Measurements from ENCODE around the gene SMPD3.

Gene SMPD3

GRCh38 chr16:68433316-68433715 is 15.0 kb downstream of the SMPD3 start:
- DNase-seq, result no peak

GRCh38 chr16:68432701-68433100 is 15.6 kb downstream of the SMPD3 start:
- DNase-seq, result no peak

DNA sequence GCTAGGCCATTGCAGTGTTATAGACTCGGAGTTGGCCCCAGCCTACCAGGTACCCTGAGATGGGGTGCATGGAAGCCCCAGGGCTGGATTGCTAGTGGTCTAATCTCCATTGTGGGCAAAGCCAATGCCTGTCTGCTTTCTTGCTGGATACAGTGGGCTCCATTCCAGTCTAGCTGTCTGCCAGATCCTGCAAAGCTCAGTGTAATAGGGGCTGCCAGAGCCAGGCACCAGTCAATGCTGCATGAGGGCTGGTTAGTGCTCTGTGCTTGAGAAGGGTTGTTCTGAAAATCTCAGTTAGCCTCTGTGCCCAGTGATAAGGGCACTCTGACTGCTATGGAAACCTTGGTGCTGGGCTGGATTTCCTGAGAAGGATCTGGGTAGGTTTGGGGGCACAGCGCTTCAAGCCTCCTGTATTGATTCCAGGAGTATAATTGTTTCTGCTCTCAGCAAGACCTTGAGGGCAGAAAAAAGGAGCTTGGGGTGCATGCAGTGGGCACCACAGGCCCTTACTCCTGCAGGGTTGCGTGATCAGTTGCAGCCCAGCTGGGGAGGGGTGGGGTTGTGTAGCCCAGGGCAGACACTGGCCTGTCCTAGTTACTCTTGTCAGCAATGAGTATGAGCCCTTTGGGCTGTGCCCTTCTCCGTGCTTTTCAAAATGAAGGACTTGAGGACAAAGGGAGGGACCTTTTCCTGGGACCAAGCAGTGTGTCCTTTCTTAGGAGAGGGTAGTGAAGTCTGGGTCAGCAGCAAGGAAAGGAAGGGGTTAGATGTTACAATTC is 19.0 kb downstream of the SMPD3 start:
- DNase-seq, result no peak

DNA sequence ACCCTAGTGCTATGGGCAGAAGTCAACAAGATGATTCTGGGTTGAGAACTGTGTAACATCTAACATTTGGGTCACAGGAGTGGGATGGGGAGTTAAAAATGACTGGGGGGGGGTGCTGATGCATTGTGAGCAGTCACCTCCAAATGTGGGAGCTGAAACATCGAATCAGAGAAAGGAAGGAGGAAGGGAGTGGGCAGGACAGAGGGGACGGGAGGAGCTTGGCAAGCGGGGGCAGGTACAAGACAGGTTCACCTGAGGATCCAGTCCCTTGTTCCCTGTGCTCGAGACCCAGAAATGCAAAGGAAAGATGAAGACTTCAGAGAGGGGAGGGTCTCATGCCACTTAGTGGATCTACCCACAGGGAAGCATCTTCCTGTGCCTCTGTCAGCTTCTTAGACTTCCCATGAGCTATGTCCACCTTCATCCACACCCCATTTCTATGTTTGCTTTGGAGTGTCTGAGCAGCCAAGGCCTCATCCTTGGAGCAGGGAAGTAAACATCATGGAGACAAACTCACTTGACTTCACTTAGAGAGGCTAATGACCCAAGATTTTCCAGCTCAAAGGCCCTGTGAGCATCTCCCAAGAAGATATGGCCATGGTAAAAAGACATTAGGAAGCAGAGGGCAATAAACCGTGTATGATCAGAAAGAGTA is 20.5 kb downstream of the SMPD3 start:
- DNase-seq, result no peak

- no peak for DNase-seq
Observed at GRCh38 chr16:68426347-68426652, 22.0 kb downstream of the SMPD3 start.

- DNase-seq, result no peak
Observed at GRCh38 chr16:68425498-68426346, 22.6 kb downstream of the SMPD3 start.

GRCh38 chr16:68423771-68424170 is 24.5 kb downstream of the SMPD3 start:
- no peak for DNase-seq

DNA sequence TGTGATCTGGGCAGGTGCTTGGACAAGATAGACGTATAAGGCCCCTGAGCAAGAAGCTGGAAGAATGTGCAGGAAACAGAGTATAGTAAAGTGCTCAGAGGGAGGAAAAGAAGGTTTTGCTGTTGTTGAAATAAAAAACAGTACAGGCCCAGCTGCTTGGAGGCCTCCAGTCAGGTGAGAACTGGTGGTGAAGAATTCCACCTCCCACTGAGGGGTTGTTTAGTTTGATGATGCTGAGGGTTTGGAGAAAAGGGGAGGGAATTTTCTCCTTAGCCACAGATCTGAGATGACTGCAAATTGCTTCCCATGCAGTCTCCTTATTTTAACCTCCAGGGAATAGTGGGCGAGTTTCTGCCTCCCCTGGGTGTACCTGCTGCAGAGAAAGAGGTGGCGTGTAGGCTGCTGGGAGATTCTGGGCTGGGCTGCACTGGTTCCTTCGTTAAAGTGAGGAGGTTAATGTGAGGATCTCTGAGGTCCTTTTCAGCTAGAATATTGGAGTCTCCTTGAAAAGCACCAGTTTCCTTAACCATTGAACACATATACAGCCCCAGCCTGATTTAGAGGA is 25.8 kb downstream of the SMPD3 start:
- no peak for DNase-seq

- DNase-seq, result no peak
Observed at GRCh38 chr16:68421076-68421475, 27.2 kb downstream of the SMPD3 start.

GRCh38 chr16:68420366-68420942 is 27.9 kb downstream of the SMPD3 start:
- no peak for DNase-seq

DNA sequence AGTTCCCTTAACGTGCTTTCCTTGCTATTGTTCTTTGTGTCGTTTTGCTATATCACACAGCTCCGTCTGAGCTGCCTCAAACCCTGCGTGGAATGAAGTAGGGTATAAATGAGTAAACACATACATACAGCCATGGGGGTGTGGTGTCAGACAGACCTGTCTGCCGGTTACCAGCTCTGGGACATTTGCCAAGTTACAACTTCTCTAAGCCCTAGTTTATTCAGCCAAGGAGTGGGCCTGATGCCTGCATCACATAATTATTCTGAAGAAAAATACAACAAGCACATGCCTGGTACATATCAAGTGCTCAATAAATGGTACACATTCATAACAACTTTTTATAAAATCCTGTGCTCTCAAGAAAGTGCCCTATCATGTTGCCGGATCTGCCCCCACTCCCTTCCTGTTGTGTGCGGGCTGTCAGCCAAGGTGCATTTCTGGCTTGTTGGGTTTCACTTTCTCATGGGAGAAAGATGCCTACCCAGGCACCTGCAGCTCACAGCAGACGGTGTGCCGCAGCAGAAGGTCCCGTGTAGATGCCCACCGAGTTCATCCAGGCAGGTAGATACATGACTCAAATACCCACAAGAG is 30.5 kb downstream of the SMPD3 start:
- no peak for DNase-seq

GRCh38 chr16:68416057-68417046 is 32.0 kb downstream of the SMPD3 start:
- DNase-seq, result no peak

GRCh38 chr16:68414581-68414980 is 33.7 kb downstream of the SMPD3 start:
- DNase-seq, result no peak

GRCh38 chr16:68412061-68412460 is 36.2 kb downstream of the SMPD3 start:
- no peak for DNase-seq

- no peak for DNase-seq
Observed at GRCh38 chr16:68411086-68411485, 37.2 kb downstream of the SMPD3 start.

DNA sequence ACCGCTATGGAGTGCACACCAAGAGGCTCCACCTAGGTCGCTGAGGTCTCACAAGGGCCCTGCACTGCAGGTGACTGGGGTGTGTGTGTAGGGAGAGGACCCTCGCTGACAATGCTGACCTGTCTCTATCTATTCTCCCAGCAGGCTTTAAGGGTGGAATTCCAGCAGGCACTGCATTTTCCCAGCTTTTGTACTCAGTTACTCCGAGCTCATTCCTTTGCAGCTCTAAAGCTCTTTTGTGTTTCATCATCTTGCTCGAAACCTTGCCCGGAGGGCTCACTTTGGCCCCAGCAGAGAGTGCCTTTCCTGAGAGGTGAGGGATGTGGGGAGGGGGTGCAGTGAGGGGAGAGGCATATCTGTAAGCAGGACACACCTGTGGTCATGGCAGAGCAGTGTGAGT is 39.3 kb downstream of the SMPD3 start:
- no peak for DNase-seq

GRCh38 chr16:68408428-68408827 is 39.9 kb downstream of the SMPD3 start:
- DNase-seq, result no peak

DNA sequence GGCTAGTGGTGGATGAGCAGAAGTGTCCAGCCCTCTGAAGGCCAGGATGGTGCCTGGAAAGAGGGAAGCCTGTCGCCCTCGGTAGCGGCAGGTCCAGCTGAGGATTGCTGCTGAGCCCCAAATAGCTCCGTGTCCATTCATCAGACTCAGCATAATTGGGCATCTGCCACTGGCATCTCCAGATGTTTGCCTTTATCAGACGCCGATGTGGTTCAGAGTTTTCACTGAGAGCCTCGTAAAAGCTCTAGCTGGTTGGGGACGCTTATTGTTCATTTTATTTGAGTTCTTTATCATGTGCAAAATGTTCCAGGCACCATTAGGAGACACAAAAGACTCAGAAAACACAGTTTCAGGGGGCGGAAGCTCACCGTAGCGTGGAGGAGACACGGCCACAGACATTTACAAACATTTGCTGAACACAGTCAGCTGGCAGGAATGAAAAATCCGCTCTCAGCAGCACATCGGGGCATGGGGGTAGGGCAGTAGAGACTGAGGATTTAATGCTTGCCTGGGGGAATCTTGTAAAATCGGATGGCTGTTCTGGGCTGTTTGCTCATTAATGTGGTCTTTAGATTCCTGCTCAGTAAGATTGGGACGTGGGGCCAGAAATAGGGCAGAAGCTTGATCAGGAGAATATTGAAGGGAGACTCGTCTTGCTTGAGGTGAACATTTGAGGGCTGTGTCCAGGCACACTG is 41.7 kb downstream of the SMPD3 start:
- DNase-seq, result peak; percentile 61

DNA sequence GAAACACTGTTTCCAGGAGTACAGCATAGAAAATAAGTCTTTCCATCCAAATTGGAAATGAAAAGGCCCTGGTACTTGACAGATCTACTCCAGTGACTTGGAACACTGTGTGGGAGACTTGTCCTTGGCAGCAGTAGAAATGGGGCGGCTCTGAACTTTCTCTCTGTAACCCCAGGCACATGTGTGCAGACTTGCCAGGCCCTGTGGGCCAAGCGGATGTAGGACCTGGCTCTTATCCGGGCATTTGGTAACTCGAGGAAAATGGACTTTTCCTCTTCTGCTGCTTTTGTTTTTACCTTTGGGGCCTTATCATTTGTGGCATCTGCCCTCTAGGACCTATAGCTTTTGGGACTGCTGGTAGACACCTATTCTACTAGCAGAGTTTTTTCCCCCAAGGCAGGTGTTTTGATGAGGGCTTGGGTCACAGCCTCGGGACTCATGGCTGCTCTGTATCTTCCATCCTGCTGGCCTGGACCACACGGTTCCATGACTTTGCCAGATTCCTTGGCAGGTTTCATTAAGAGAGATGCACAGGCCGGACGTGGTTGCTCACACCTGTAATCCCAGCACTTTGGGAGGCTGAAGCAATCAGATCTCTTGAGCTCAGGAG is 43.5 kb downstream of the SMPD3 start:
- DNase-seq, result no peak

DNA sequence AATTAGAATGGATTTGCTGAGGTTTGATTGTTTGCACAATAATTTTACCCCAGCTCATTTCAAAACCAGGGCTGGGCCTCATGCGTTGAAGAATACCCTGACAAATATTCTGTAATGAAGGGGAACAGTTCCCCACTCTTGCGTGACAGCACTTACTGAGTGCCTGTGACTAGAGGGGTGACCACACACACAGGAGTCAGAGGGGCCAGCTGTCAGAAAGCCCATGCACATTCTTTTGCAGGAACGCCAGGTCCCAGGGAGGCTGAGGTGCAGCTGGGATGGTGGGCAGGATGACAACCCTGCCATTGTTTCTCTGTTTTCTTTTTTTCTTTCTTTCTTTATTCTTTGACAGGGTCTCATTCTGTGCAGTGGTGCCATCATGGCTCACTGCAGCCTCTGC is 44.6 kb downstream of the SMPD3 start:
- DNase-seq, result no peak
